Memory B cell (primary cell): ENCODE measurements around the gene ADI1.
A peak's percentile ranks its signal among the peaks of the same experiment; 100 is the strongest.

Experiments
- ATAC-seq: fragments of 150-1000 bp; cut with Tn5 transposase; 2 replicates; pipeline ENCODE4 v1.10.0; 2021; ENCODE audit warnings: low read depth, mild to moderate bottlenecking, moderate library complexity
- DNase-seq, 2 donors: peaks; one replicate each; pipeline ENCODE4 v3.0.0; 2022; ENCODE audit warnings: low spot score in 2 of 2
- H3K27ac Mint-ChIP-seq: one replicate; pipeline ENCODE4 v1.8.0; 2022; ENCODE audit warnings: mild to moderate bottlenecking, moderate library complexity, mixed read lengths
- H3K27me3 Mint-ChIP-seq: one replicate; pipeline ENCODE4 v1.8.0; 2022; ENCODE audit warnings: mixed read lengths
- H3K36me3 Mint-ChIP-seq: one replicate; pipeline ENCODE4 v1.8.0; 2022; ENCODE audit warnings: mild to moderate bottlenecking, mixed read lengths
- H3K4me1 Mint-ChIP-seq: one replicate; pipeline ENCODE4 v1.8.0; 2022; ENCODE audit warnings: mixed read lengths
- H3K4me3 Mint-ChIP-seq: one replicate; pipeline ENCODE4 v1.8.0; 2022; ENCODE audit warnings: mild to moderate bottlenecking, moderate library complexity, mixed read lengths
- H3K9me3 Mint-ChIP-seq: one replicate; pipeline ENCODE4 v1.8.0; 2022; ENCODE audit warnings: mixed read lengths

The ADI1 gene, protein sequence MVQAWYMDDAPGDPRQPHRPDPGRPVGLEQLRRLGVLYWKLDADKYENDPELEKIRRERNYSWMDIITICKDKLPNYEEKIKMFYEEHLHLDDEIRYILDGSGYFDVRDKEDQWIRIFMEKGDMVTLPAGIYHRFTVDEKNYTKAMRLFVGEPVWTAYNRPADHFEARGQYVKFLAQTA

DNA sequence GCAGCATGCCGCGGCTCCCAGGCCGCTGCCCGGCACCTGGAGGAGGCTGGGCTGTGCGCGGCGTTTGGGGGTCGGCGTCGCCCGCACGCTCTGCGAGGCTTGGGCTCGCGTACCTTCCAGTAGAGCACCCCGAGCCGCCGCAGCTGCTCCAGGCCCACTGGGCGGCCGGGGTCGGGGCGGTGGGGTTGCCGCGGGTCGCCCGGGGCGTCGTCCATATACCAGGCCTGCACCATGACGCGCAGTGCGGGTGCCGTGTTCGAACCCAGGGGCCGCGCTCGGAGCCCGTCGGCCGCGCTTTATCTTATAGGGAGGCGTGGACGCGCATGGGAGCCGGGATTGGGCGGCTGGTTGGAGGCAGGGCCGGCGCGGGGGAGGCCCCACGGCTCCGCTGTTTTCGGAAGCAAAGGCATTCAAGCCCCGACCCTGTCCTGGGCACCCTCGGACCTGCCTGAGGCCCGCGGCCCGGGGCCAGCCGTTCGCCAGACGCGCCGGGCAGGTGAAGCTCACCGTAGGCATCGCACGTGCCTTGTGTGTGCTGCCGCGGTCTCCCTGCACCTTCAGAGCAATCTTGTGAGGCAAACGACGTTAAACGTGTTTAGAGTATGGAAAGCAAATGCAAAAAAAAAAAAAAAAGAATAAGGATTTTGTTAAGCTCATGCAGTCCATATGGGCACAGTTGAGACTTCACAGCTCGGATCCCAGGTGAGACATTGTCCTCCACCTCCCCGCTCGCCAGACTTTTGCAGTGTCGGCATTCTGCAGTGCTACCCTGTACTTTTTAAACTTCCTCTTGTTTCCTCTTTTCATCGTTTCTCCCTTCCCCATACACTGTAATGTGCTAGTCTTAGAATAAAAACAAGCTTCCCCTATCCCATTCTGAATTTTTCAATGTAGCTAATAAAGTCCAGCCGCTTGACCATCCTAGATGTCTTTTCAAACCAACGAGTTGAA lies at the start of gene ADI1:
TSS of gene ADI1 (minus strand) at position 277 of the 951 bp plus-strand sequence. CDS start at position 233, 44 bp downstream.
- DNase-seq (peak in 1 of 2 donors; percentile 71), ATAC-seq (peak; percentile 63)
- peak within 1 kb of the TSS; percentile 86 for H3K4me3 Mint-ChIP-seq
- peak within 1 kb of the TSS; percentile 65 for H3K27ac Mint-ChIP-seq
- H3K36me3 Mint-ChIP-seq, result peaks cover 17% of the 10 kb centered on the region
- H3K9me3 Mint-ChIP-seq, result peaks cover 5% of the 10 kb centered on the region
- H3K27me3 Mint-ChIP-seq, result no peaks in the 10 kb centered on the region
- peaks cover 25% of the 10 kb centered on the region for H3K4me1 Mint-ChIP-seq

DNA sequence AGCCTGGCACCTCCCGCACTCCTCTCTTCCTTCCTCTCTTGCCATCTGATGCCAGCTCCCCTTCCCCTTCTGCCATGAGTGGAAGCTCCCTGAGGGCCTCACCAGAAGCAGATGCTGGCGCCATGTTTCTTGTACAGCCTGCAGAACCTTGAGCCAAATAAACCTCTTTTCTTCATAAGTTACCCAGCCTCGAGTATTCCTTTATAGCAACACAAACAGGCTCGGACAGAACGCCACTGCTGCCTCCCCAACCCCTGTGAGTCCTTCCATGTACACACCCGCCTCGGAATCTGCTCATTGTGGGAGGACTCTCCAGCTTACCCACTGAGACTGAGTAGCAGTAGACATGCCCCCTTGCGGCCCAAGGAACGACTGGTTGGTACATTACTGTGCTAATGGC lies 47.5 kb upstream of the ADI1 start:
- H3K27ac Mint-ChIP-seq, result no peak overlapping the region
- H3K27me3 Mint-ChIP-seq, result no peaks in the 10 kb centered on the region
- DNase-seq (no peak), ATAC-seq (no peak)
- H3K36me3 Mint-ChIP-seq, result peaks cover 6% of the 10 kb centered on the region
- H3K4me3 Mint-ChIP-seq, result no peak overlapping the region
- peaks cover 24% of the 10 kb centered on the region for H3K4me1 Mint-ChIP-seq
- no peaks in the 10 kb centered on the region for H3K9me3 Mint-ChIP-seq

DNA sequence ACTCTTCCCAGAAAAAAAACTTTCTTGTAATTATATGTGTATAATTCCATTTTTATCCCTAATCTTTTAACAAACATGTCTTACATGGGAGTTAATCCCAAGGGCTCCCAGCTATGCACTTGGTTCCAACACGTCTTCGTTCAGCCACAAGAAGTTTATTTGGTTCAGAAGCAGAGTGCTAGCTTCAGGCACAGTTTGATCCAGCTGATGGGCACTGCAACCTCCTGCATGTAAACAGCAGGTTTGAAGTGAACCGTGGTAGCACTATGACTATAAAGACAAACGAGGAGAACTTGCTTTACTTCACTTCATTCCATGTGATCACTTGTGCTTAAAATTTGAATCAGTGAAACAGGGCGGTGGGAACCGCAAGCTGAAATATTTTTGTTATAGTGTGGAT lies 45.8 kb upstream of the ADI1 start:
- Mint-ChIP-seq H3K4me3 (peak overlapping the region; percentile 11), H3K36me3 (peaks cover 9% of the 10 kb centered on the region), H3K9me3 (peaks cover 1% of the 10 kb centered on the region), H3K4me1 (peaks cover 28% of the 10 kb centered on the region), H3K27ac (peak overlapping the region; percentile 96), H3K27me3 (no peaks in the 10 kb centered on the region)
- ATAC-seq, result no peak
- DNase-seq, result no peak

DNA sequence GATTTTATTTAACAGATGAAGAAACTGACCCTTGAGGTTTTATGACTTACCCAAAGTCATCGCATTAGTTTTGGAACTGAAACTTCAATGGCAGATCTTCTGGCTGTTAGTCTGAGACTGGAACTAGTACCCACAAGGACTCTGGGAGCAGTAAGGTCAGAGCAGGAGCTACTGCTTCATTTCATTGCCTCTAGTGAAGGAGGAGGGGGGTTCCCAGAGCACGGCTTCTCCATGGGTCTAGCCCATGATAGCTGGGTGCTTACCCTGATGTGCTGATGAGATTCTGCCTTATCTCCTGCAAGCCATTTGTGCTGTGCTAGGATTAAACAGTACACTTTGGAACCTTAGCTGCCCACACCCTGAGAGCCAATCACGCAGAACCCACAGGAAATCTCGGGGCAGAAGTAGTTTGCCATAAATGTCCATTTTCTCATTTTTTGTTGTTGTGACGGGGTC lies 44.2 kb upstream of the ADI1 start:
- H3K27me3 Mint-ChIP-seq, result no peaks in the 10 kb centered on the region
- H3K27ac Mint-ChIP-seq, result peak overlapping the region; percentile 96
- peaks cover 1% of the 10 kb centered on the region for H3K9me3 Mint-ChIP-seq
- H3K36me3 Mint-ChIP-seq, result peaks cover 13% of the 10 kb centered on the region
- peak overlapping the region; percentile 81 for H3K4me3 Mint-ChIP-seq
- ATAC-seq, result peak; percentile 47
- DNase-seq, result no peak
- H3K4me1 Mint-ChIP-seq, result peaks cover 31% of the 10 kb centered on the region

DNA sequence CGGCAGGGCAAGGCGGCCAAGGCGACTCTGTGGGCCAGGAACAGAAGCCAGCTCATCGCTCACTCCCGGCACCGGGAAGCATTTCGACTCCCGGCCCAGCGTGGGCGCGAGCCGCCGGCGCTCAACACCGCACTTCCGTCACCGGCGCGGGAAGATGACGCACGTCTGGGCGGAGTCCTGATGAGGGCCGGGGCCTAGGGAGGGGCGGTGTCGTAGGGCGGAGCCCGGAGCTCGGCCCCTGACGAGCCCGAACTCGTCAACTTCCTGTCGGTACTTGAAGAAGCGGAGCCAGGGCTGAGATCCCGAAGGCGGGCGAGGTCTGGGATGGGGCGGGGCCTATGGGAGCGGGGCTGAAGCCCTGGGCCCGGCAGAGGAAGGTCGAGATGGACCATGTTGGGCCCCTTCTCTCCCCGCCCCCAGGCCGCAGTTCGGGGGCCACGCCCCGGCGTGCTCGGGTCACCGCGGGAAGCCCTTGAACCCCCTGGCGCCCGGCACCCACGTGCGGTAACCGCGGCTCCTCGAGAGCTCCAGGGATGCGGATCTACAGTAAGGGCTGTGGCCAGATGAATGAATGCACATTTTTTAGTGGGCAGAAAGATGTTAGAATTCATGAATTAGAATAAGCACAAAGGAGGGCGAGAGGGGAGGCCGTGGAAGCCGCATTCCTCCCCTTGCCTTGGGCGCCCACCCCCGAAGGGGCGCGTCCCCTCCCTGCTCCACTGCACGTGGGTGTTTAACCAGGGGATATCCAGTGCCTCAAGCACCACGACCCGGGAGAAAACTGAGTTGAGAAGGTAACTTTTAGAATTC lies 39.1 kb upstream of the ADI1 start, which contains the start of gene RNASEH1:
TSS of gene RNASEH1 (minus strand) at position 129 of the 810 bp plus-strand sequence. CDS start at position 56, 73 bp downstream.
- Mint-ChIP-seq H3K36me3 (peaks cover 28% of the 10 kb centered on the region), H3K4me3 (peak within 1 kb of the TSS; percentile 91), H3K4me1 (peaks cover 18% of the 10 kb centered on the region), H3K27me3 (no peaks in the 10 kb centered on the region), H3K27ac (peak within 1 kb of the TSS; percentile 96), H3K9me3 (peaks cover 1% of the 10 kb centered on the region)
- peak; percentile 87 for ATAC-seq
- peak; percentile 98 to 100 for DNase-seq

DNA sequence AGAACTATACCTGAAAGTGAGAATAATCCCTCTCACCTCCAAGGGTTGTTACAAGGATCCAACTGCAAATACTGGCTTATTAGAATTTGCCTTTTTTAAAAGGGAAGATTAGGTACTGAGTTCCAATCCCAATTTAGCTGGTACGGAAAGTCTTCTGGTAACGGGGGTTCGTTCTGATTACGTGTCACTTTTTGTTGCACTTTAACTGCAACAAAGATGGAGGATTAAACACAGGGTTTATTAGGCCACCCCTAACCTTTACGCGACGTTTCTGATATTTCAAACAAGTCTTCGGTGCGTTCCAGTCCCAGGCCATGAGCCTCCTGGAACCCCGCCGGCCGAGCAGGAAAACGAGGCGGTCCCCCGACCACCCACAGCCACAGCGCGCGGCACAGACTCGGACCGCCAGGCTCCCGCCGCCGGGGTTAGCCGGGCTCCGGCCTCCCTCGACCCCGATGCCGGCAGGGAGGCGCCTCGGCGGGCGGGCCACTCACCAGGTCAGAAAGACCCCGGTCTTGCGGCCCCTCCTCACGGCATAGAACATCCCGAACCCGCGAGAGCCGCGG lies 38.4 kb upstream of the ADI1 start:
- Mint-ChIP-seq H3K9me3 (peaks cover 1% of the 10 kb centered on the region), H3K36me3 (peaks cover 28% of the 10 kb centered on the region), H3K27ac (peak overlapping the region; percentile 96)

DNA sequence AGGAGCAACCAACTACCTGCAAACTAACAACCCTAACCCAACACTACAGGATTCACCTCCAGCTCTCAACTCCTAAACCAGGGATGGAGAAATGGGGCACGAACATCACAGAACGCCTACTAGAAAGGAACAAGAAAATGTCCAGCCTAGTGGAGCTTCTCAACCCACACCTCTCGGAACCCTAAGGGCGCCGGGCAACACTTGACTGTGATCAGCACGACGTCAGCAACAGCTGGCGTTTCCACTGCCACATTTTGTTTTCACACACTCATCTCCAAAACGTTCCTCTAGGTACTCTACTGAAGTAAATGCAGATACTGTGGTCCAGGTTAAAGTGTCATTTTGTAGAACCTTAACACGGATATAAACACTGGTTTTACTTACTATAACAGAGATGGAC lies 34.6 kb upstream of the ADI1 start:
- DNase-seq (no peak), ATAC-seq (no peak)
- no peaks in the 10 kb centered on the region for H3K9me3 Mint-ChIP-seq
- H3K4me1 Mint-ChIP-seq, result no peaks in the 10 kb centered on the region
- H3K27ac Mint-ChIP-seq, result no peak overlapping the region
- H3K36me3 Mint-ChIP-seq, result peaks cover 34% of the 10 kb centered on the region
- no peaks in the 10 kb centered on the region for H3K27me3 Mint-ChIP-seq
- no peak overlapping the region for H3K4me3 Mint-ChIP-seq

More for the DNA sequence above, 38.4 kb upstream of the ADI1 start:
- Mint-ChIP-seq H3K4me3 (peak overlapping the region; percentile 91), H3K27me3 (no peaks in the 10 kb centered on the region), H3K4me1 (peaks cover 13% of the 10 kb centered on the region)
- ATAC-seq, result peak; percentile 14
- DNase-seq, result no peak

DNA sequence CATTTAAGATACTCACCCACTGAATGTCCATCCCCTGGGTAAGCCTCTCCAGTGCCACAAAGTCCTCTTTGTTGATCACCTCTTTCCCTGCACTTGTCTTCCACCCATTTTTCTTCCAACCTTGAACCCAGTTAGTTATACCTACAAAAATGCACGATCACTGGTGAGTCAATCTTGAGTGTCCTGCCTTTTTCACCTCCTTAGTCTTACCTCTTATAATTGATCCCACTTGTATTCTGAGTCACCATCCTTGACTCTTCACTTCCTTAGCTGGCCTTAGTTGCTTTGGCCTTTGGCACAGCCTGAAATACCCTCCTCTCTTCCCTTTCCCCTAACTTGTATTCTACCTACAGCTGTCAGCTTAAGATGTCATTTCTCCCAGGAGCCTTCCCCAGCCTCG lies 28.6 kb upstream of the ADI1 start:
- ATAC-seq, result no peak
- peaks cover 42% of the 10 kb centered on the region for H3K36me3 Mint-ChIP-seq

DNA sequence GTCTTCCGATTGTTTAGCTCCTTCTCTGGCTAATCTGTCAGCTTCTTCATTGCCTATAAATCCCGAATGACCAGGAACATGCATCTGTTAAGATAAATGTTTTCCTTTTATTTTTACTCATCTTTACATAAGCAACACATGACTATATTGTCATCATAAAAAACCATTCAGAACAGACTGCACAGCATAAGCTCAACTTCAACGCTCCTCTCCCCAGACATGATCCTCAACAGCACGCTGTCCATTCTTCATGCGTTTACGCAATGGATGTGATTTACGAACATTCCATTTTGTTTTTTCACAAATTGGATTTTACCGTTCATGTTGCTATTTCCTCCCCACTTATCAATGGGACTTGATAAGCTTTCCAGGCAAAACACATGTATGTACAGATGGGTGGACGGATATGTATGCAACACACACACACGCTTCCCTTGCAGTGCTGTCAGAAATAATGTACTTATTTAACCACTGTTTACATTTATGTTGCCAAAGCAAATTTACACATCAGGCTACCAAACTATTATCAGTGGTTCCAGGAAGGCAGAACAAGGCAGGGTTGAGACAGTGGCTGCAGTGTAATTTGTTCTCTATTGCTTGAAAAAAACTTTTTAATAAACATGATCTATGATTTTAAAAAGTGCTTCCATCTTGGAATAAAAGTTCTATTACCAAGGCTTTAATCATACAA lies 26.6 kb upstream of the ADI1 start:
- Mint-ChIP-seq H3K4me1 (peaks cover 2% of the 10 kb centered on the region), H3K27me3 (no peaks in the 10 kb centered on the region), H3K27ac (no peak overlapping the region), H3K36me3 (peaks cover 45% of the 10 kb centered on the region), H3K9me3 (no peaks in the 10 kb centered on the region), H3K4me3 (no peak overlapping the region)
- no peak for ATAC-seq
- DNase-seq, result no peak

More for the DNA sequence above, 28.6 kb upstream of the ADI1 start:
- Mint-ChIP-seq H3K9me3 (no peaks in the 10 kb centered on the region), H3K4me1 (peaks cover 2% of the 10 kb centered on the region), H3K27ac (no peak overlapping the region), H3K4me3 (no peak overlapping the region), H3K27me3 (no peaks in the 10 kb centered on the region)
- DNase-seq, result no peak

DNA sequence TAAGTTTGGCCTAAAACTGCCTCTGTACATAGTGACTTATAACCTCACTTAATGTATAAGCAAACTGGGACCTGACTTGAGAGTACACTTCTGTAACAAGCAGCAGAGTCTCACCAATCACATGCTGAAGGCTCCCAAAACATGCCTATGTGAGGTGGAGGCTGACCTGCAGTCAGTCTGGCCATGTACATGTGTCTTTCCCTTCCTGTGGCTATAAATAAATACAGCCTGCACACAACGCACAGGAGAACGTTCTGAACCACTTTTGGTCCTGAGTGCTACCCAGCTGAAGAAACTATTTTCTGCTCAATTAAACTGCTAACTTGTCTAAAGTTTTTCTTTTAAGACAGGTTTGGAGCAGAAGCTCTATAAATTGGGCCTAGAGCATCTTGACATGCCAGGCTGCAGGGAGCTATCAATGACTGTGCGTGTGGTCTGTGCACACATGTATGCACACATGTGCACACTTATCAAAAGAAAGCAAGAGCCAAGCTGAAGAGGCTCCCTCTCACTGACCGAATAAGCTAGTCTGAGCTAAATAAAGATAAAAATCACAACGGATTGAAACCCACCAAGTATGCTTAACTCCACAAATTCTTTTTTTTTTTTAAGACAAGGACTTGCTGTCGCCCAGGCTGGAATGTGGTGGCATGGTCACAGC lies 23.8 kb upstream of the ADI1 start:
- ATAC-seq, result no peak

DNA sequence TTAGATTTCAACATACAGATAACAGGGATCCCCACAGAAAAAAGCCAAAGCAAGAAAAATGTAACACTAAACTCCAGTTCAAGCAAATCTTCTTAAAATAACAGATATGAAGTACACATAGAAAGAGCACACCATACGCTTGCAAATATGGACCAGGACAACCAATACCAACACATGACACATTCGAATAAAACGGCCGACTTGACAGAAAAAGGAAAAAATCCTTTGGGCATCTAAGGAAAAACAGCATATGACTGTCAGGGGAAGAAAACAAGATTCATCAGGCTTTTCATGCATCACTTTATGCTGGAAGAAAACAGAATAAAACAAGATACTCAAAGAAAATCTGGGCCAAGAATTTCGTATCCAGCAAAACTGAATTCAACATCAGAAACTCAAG lies 22.8 kb upstream of the ADI1 start:
- no peak overlapping the region for H3K4me3 Mint-ChIP-seq
- H3K4me1 Mint-ChIP-seq, result peaks cover 2% of the 10 kb centered on the region
- H3K9me3 Mint-ChIP-seq, result no peaks in the 10 kb centered on the region
- H3K36me3 Mint-ChIP-seq, result peaks cover 21% of the 10 kb centered on the region
- ATAC-seq (no peak), DNase-seq (no peak)
- H3K27ac Mint-ChIP-seq, result no peak overlapping the region
- no peaks in the 10 kb centered on the region for H3K27me3 Mint-ChIP-seq

More for the DNA sequence above, 23.8 kb upstream of the ADI1 start:
- peaks cover 25% of the 10 kb centered on the region for H3K36me3 Mint-ChIP-seq
- H3K27ac Mint-ChIP-seq, result no peak overlapping the region
- no peak for DNase-seq
- H3K27me3 Mint-ChIP-seq, result no peaks in the 10 kb centered on the region
- H3K9me3 Mint-ChIP-seq, result no peaks in the 10 kb centered on the region
- H3K4me3 Mint-ChIP-seq, result no peak overlapping the region
- peaks cover 2% of the 10 kb centered on the region for H3K4me1 Mint-ChIP-seq

DNA sequence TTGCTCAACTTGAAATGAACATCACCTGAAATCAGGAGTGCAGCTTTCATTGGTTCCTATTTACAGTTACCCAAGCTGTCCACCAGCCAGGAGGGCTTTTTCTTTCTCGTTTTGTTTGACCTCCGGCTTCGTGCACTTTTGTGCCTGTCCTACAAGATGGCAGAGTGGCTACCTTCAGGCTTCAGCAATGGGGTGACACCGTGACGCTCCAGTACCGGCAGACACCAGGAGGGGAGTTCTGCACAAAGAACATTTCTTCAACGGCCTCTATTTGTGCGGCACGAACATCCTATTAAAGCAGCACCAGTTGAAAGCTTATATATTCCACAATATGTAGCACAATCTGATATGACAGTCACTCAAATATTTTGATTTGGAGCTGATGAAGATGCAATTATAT lies 20.5 kb upstream of the ADI1 start:
- no peaks in the 10 kb centered on the region for H3K27me3 Mint-ChIP-seq
- H3K4me1 Mint-ChIP-seq, result peaks cover 14% of the 10 kb centered on the region
- no peak overlapping the region for H3K4me3 Mint-ChIP-seq
- DNase-seq, result no peak
- no peaks in the 10 kb centered on the region for H3K9me3 Mint-ChIP-seq
- H3K36me3 Mint-ChIP-seq, result peaks cover 14% of the 10 kb centered on the region
- no peak for ATAC-seq
- H3K27ac Mint-ChIP-seq, result no peak overlapping the region
